ENCODE results near the gene PANK3.

DNA sequence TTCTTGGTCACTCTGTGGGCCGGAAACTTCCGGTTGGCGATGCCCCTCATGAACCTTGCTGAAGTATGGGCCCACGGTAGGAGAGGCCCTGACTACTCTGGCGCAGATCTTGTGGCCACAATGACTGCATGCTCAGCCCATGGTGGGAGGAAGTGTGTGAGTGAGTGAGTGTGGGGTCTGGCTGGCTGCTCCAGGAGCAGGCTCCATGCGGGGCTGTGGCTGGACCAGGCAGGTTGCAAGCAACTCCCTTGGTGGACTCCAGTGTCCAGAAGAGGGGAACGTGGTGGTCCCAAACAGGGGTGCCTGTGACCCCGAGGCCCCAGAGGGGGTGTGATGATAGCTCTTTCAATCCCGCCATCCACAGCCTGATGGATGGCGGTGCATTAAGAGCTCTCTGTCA lies 35.5 kb upstream of the PANK3 start:
- TF ChIP-seq POLR2A (IDR thresholded peaks at IDR 0.05) (no peak), POLR2AphosphoS5 (IDR thresholded peaks at IDR 0.05) (no peak), EP300 (IDR thresholded peaks at IDR 0.05) (no peak)
- TF ChIP-seq, protein P1, sequence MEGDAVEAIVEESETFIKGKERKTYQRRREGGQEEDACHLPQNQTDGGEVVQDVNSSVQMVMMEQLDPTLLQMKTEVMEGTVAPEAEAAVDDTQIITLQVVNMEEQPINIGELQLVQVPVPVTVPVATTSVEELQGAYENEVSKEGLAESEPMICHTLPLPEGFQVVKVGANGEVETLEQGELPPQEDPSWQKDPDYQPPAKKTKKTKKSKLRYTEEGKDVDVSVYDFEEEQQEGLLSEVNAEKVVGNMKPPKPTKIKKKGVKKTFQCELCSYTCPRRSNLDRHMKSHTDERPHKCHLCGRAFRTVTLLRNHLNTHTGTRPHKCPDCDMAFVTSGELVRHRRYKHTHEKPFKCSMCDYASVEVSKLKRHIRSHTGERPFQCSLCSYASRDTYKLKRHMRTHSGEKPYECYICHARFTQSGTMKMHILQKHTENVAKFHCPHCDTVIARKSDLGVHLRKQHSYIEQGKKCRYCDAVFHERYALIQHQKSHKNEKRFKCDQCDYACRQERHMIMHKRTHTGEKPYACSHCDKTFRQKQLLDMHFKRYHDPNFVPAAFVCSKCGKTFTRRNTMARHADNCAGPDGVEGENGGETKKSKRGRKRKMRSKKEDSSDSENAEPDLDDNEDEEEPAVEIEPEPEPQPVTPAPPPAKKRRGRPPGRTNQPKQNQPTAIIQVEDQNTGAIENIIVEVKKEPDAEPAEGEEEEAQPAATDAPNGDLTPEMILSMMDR (IDR thresholded peaks at IDR 0.05) = no peak

Data from gastroesophageal sphincter (tissue), 3 donors.